H1 (cell line): ENCODE data around the gene MAGI2. TPM values are rescaled to one million over a fixed set of nuclear protein-coding genes. Genes with fewer than 3 reads are reported as not detected.

Source experiments
- CHD7 ChIP-seq: fragments of 300-600 bp; sonication (generic); IDR thresholded peaks from 2 replicates; pipeline ENCODE4 v1.7.1; 2012; ENCODE audit warnings: low read length, moderate library complexity, mild to moderate bottlenecking, inconsistent platforms; ENCODE audit not compliant: insufficient replicate concordance
- polyA plus RNA-seq, 7 experiments: library from polyadenylated mRNA; depleted of rRNA in 3 of 7; stranded (reverse) in 5 of 7; unstranded in 2 of 7; fragments of >200 nt in 5 of 7; fragments of 200-250 nt in 2 of 7; gene quantifications; 1 replicate in 5 of 7; 2 replicates in 1 of 7; 4 replicates in 1 of 7; pipeline versions ENCODE4 v1.2.1 to v1.2.3, GENCODE V29; 2011 to 2013; ENCODE audit warnings: missing spikeins in 2 of 7, mixed read lengths in 2 of 7
- total RNA-seq: library from RNA; stranded (reverse); fragmentation: NEBNext Ultra II Directional; extraction: Animal tissue kit (Norgen Biotek cat#: 25700); gene quantifications from 2 replicates; pipeline ENCODE4 v1.2.1, GENCODE V29; 2021

MAGI2 gene
- total and polyA plus RNA-seq, 2 of the 8 experiments (the other 6 are each of a cell fraction or from before 2014, with no cell fraction given) = 6.0 to 27.3 TPM

DNA sequence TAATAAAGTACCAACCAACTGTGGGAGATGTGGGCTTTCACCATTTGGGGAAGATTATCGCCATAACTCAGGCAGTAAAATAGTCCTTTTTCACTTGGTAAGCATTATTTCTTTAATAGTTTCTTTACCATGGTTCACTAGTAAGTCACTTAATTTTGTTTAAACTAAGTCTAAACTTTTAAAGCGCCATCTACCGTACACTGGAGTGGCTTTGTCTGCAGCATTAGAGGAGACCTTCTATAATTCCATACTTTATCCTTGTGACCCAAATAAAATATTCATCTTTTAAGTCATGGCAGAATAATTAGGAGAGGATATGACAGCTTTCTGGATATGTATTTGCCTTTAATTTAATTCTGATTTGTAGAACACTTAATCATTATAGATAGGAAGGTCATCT lies 468.0 kb downstream of the MAGI2 start (continued):
- no peak for TF ChIP-seq CHD7
